OCI-LY3 (cell line): ENCODE data around the gene HOXC9.

ENCODE experiments used
- H2AFZ ChIP-seq: fragments of 200-600, 300-600 bp; shearing (Covaris generic); 2 replicates; pipeline ENCODE4 v1.6.0; 2014; ENCODE audit warnings: antibody characterized with exemption, low read depth, low read length
- H3K27ac ChIP-seq: fragments of 200-600, 300-600 bp; sonication (generic); 2 replicates; pipeline ENCODE4 v1.5.1; 2014; ENCODE audit warnings: mild to moderate bottlenecking, low read length, moderate library complexity, mixed read lengths
- H3K27me3 ChIP-seq: fragments of 200-600, 300-600 bp; sonication (generic); 2 replicates; pipeline ENCODE4 v1.6.1; 2014; ENCODE audit warnings: low read depth, low read length, mixed read lengths
- H3K36me3 ChIP-seq: fragments of 200-600, 300-600 bp; sonication (generic); replicated peaks from 2 replicates; pipeline ENCODE3; 2014; ENCODE audit warnings: low read depth, low read length, mixed read lengths
- H3K4me1 ChIP-seq: fragments of 300-600, 200-600 bp; sonication (generic); 2 replicates; pipeline ENCODE4 v1.6.1; 2014; ENCODE audit warnings: low read length, mixed read lengths
- H3K4me2 ChIP-seq: fragments of 200-600, 300-600 bp; sonication (generic); 2 replicates; pipeline ENCODE4 v1.6.1; 2014; ENCODE audit warnings: low read length, mixed read lengths
- H3K4me3 ChIP-seq: fragments of 300-600, 200-600 bp; sonication (generic); 2 replicates; pipeline ENCODE4 v1.5.1; 2014; ENCODE audit warnings: antibody characterized with exemption, mild to moderate bottlenecking, low read length, moderate library complexity
- H3K79me2 ChIP-seq: fragments of 300-600, 200-600 bp; shearing (Covaris generic); 2 replicates; pipeline ENCODE4 v1.6.1; 2014; ENCODE audit warnings: mild to moderate bottlenecking, low read length, mixed read lengths
- H3K9ac ChIP-seq: fragments of 300-600, 200-600 bp; shearing (Covaris generic); 2 replicates; pipeline ENCODE4 v1.6.0; 2014; ENCODE audit warnings: mild to moderate bottlenecking, low read length, moderate library complexity
- H3K9me3 ChIP-seq: fragments of 200-600, 300-600 bp; shearing (Covaris generic); 2 replicates; pipeline ENCODE4 v1.6.1; 2014; ENCODE audit warnings: low read length, mixed read lengths; ENCODE audit not compliant: insufficient read depth
- H4K20me1 ChIP-seq: fragments of 200-600, 300-600 bp; sonication (generic); 2 replicates; pipeline ENCODE4 v1.6.1; 2016; ENCODE audit warnings: low read length, mixed read lengths; ENCODE audit not compliant: insufficient read depth
- CTCF ChIP-seq: fragments of 200-600, 300-600 bp; sonication (generic); IDR thresholded peaks from 2 replicates; pipeline ENCODE4 v1.5.1; 2014; ENCODE audit warnings: antibody characterized with exemption, low read length, low read depth
- EZH2phosphoT487 ChIP-seq: fragments of 200-600 bp; shearing (Covaris generic); IDR thresholded peaks from 2 replicates; pipeline ENCODE4 v1.6.1; 2018; ENCODE audit warnings: antibody characterized with exemption, mixed run types, low read depth

Gene HOXC9

DNA sequence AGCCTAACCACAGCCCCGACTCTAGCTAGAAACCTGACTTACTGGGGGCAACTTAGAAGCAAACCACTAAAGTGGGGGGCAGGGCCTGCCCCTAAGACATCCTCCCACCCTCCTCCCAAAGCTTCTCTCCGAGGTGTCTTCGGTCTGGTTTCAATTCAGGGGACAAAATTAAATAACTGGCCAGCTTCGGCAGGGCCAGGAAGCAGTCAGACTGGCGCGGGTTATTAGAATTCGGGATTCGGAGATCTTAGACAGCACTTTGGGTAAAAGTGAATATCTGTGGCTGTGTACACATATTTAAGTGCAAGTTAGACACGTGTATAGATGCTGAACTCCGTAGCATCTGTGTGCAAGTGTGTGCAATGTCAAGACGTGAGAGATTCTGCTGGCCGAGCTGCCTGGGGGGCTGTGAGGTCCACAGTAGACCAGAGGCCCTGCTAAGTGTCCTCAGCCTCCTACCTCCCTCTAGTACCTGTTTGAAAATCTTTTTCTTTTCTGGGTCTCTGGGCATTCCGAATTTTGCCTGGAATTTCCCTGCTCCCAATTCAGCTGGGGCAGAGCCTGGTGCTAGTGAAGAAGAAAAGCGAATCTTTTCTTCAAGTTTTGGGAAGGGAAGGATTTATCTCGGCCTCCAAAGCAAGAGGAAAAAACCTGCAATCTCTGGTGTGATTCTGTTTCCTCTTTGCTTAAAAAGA, 19.0 kb upstream of the HOXC9 start:
- H3K4me3 ChIP-seq, result peak overlapping the region; percentile 56

GRCh38 chr12:53981634-53982565, 18.1 kb upstream of the HOXC9 start:
- no peaks in the 10 kb centered on the region for H4K20me1 ChIP-seq
- 0 out of 2 replicates have a peak, but pooled peaks cover 5% of the 10 kb centered on the region for H3K27me3 ChIP-seq
- no peak overlapping the region for H2AFZ ChIP-seq
- H3K79me2 ChIP-seq, result no peaks in the 10 kb centered on the region
- peak overlapping the region; percentile 78 for H3K4me2 ChIP-seq
- no peak overlapping the region for H3K4me3 ChIP-seq
- peaks cover 44% of the 10 kb centered on the region for H3K4me1 ChIP-seq
- TF ChIP-seq EZH2phosphoT487 (no peak), CTCF (peak; percentile 44)
- no peaks in the 10 kb centered on the region for H3K9me3 ChIP-seq
- no peaks in the 10 kb centered on the region for H3K36me3 ChIP-seq
- H3K9ac ChIP-seq, result peak overlapping the region; percentile 23; the same call in 1 of the 2 replicates
- peak overlapping the region; percentile 24; the same call in 1 of the 2 replicates for H3K27ac ChIP-seq

More for the DNA sequence above, 19.0 kb upstream of the HOXC9 start:
- Histone ChIP-seq H2AFZ (peak overlapping the region; percentile 32; the same call in 1 of the 2 replicates), H3K9me3 (no peaks in the 10 kb centered on the region), H4K20me1 (no peaks in the 10 kb centered on the region), H3K36me3 (no peaks in the 10 kb centered on the region), H3K79me2 (no peaks in the 10 kb centered on the region), H3K4me2 (peak overlapping the region; percentile 78), H3K9ac (peak overlapping the region; percentile 23; the same call in 1 of the 2 replicates), H3K27me3 (0 out of 2 replicates have a peak, but pooled peaks cover 5% of the 10 kb centered on the region), H3K27ac (peak overlapping the region; percentile 38; the same call in 1 of the 2 replicates), H3K4me1 (peaks cover 44% of the 10 kb centered on the region)
- TF ChIP-seq CTCF, result no peak
- no peak for TF ChIP-seq EZH2phosphoT487

DNA sequence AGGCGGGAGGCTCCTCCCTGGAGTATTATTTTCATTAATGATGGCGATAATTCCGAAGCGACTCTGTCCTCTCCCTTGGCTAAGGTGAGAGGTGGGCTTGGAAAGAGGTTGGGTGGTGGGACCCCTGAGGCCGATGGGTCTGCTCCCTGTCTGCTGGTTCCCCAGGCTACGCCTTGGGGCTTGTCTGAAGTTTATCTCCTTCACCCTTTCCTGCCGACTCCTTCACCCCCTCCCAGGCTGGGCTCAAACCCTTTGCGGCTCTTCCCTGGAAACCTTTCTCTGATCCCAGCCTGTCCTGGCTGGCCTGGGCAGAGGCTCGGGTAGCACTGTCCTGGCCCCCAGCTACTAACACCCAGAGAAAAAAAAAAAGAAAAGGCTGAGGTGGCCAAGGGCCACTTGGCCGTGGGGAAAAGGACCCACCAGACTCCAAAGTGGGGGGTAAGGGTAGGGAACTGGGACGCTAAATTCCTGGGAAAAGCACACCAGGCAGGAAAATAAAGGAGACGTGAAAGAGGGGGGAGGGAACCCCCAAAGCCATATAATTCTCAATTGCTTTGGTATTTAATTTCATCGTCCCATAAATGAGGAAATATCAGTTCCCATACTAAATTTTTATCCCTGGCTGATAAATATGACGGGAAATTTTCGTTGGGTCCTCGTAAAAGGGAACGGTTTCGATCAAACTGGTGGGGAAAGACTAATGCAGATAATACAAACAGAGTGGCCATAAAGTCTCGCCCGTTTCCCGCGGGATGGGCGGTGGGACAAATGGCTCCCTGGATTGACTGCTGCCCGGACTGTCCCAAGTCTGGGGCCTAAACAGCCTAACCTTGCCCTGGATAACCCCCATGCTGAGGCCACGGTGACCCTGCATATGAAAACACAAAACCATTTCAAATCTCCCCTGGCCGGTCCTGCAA, 17.1 kb upstream of the HOXC9 start:
- Histone ChIP-seq H3K4me2 (0 out of 2 replicates have a peak overlapping the region, but pooled peaks have one; percentile 85), H3K79me2 (no peaks in the 10 kb centered on the region), H3K9me3 (no peaks in the 10 kb centered on the region), H3K4me1 (peaks cover 50% of the 10 kb centered on the region), H3K27ac (no peak overlapping the region), H4K20me1 (no peaks in the 10 kb centered on the region), H3K36me3 (no peaks in the 10 kb centered on the region), H3K27me3 (no peaks in the 10 kb centered on the region), H2AFZ (no peak overlapping the region), H3K4me3 (no peak overlapping the region), H3K9ac (no peak overlapping the region)
- TF ChIP-seq CTCF, result no peak
- no peak for TF ChIP-seq EZH2phosphoT487
